SK-N-DZ (cell line): Measurements from ENCODE around the gene CDR2L. TPM values are rescaled to one million over a fixed set of nuclear protein-coding genes. Genes with fewer than 3 reads are reported as not detected.

Experiments
- DNase-seq: peaks from one replicate; pipeline ENCODE4 v3.0.0-alpha.2; 2015; ENCODE audit warnings: low spot score
- polyA plus RNA-seq, 2 experiments: library from polyadenylated mRNA; depleted of rRNA; stranded (reverse); fragments of >200 nt; gene quantifications; 2 replicates each; pipeline ENCODE4 v1.2.3, GENCODE V29; 2014

The CDR2L gene
- polyA plus RNA-seq (2014; cell fraction: cytosol; rRNA removed) = 13.7 and 18.2 TPM in 2 replicates
- polyA plus RNA-seq (2014; cell fraction: nucleus; rRNA removed) = 20.1 and 30.5 TPM in 2 replicates

DNA sequence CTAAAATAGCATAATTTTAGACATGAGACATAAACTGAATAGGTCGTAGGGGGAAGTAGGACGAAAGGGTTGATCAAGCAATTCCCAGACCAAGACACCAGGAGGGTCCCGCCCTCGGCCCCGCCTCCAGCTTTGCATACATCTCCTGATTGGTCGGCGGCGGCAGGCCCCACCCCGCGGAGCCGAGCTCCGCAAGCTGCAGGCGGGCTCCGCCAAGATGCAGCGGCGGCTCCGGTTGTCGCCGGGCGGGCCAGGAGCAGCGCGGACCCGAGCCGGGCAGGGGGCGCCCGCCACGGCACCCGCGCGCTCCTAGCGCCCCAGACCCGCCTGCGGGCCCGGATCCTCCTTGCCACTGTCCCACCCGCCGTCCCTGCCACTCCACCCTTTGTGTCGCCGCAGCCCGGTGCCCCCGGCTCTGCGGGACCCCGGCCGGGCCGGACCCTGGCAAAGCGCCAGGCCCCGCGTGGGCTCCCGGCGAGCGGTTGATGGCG lies at the start of gene CDR2L:
CDR2L (plus strand) TSS at position 215 of the 491 bp plus-strand sequence. CDS start 412 bp downstream, outside the sequence.
- DNase-seq = peak; percentile 93

GRCh38 chr17:74938194-74938950 lies 49.1 kb upstream of the CDR2L start:
- DNase-seq = no peak

DNA sequence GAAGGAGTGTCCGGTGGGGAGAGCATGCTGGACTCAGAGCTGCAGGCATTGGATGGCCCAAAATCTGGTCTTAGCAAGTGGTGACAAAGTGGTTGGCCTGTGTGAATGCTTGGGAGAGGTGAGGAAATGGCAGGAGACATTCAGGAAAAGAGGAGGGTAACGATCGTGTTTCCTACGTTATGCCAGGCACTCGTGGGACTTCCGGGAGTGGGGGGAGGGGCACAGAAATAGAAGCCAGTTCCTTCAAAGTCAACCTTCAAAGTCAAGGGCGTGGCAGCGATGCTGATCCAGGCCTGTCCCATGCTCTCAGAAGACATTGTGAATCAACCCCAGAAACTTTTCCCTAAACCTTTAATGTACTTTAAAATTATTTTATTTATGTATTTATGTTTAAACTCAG lies 47.9 kb upstream of the CDR2L start:
- DNase-seq = no peak

- DNase-seq = no peak
Observed at GRCh38 chr17:74941128-74941725, 46.2 kb upstream of the CDR2L start.

GRCh38 chr17:74943808-74944522 lies 43.5 kb upstream of the CDR2L start:
- DNase-seq = no peak

- no peak for DNase-seq
Observed at GRCh38 chr17:74945543-74945942, 41.9 kb upstream of the CDR2L start.

- no peak for DNase-seq
Observed at GRCh38 chr17:74946641-74947040, 40.8 kb upstream of the CDR2L start.

GRCh38 chr17:74947041-74947754 lies 40.2 kb upstream of the CDR2L start:
- DNase-seq = no peak

DNA sequence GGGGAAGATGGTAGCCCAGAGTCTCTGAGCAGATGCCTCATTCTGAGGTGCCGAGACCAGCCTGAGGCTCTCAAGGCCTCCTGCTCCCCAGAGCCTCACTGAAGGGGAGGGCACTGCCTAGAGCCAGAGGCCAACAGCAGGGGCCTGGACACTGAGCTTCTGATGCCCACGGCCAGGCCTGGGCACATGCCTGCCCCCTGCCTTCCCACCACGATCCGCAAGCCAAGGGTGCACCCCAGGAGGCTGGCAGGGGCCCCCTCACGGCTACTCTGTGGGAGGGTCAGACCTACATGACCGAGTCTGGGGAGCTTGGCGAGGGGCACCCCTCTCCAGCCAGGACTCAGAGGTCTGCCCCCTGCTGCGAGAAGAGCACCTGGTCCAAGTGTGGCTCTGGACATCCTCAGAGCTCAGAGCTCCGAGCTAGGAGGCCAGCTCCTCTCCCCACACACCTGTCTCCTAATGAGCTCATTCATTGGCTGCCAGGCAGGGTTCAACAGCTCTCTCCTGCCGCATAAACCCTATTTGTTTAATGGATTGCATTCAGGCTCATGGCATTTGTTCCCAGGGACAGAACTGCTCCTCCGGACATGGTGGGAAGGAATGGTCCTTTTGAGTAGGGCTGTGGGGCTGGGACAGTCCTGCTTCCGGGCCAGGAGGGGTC lies 37.8 kb upstream of the CDR2L start:
- DNase-seq = no peak

- DNase-seq = no peak
Observed at GRCh38 chr17:74950207-74950606, 37.2 kb upstream of the CDR2L start.

GRCh38 chr17:74951065-74951464 lies 36.4 kb upstream of the CDR2L start:
- no peak for DNase-seq

- no peak for DNase-seq
Observed at GRCh38 chr17:74951680-74952421, 35.6 kb upstream of the CDR2L start.

GRCh38 chr17:74952431-74953133 lies 34.9 kb upstream of the CDR2L start:
- DNase-seq = no peak

- no peak for DNase-seq
Observed at GRCh38 chr17:74953134-74953687, 34.2 kb upstream of the CDR2L start.

- DNase-seq = no peak
Observed at GRCh38 chr17:74954115-74954514, 33.3 kb upstream of the CDR2L start.

- DNase-seq = no peak
Observed at GRCh38 chr17:74954665-74955421, 32.6 kb upstream of the CDR2L start.

DNA sequence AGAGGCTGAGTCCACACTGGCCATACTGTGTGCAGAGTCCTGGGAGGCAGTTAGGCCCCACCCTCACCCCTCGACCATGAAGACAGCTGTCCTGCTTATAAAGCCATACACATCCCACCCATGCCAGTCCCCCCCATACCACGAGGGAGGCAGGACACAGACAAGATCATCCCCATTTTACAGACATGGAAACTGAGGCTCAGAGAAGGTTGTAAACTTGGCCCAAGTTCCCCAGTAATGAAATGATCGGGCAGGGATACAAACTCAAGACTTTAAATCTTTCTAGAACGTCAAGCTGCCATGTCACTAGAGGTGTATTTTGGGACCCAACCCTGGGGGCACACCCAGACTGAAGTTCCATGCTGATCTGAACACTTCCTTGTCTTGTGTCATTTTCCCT lies 31.3 kb upstream of the CDR2L start:
- no peak for DNase-seq

DNA sequence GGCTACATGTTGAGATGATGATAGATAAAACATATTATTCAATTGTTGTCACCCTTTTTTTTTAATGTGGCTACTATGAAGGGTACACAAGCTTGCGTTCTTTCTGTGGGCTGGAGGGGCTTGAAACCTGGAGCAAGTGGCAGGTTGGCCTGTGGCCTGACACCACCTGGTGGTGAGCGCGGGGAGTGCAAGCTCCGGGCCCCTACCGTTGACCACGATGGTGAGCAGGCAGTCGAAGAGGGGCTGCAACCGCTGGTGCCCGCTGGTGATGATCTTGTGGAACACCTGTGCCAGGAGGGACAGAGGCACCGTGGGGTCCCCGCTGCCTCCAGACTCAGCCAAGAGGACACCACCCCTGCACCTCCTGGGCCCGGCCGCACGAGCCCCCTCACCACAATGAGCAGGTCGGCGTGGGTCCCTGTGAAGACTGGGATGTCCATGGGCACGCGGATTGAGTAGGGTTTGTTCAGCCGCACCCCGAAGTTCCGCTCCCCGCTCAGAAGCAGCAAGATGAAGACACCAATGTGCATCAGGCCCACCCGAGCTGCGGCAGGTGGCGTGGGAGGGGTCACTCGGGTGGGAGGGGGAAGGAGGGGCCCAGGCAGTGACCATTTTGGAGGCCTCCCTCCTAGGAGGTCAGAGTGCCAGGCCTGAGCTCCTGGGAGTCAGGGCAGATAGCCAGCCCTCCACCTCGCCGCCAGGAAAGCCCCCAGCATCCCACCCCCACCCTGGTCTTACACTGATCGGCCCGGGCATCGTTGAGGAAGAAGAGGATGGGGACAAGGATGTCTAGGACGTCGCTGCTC lies 29.3 kb upstream of the CDR2L start:
- DNase-seq = peak; percentile 74
